Activated naive CD4-positive, alpha-beta T cell treated with anti-CD3 and anti-CD28 coated beads, Interleukin-2, amount 50 U/mL, for 72 hours (primary cell): ENCODE data around the gene WASF3. TPM values are rescaled to one million over a fixed set of nuclear protein-coding genes. Genes with fewer than 3 reads are reported as not detected.

Source experiments
- ATAC-seq, 2 donors: fragments of 150-1000 bp; cut with Tn5 transposase; 2 replicates each; pipeline ENCODE4 v1.10.0; 2021; ENCODE audit warnings: mild to moderate bottlenecking in 2 of 2, moderate library complexity in 2 of 2
- DNase-seq, 2 donors: peaks; one replicate each; pipeline ENCODE4 v3.0.0; 2021 to 2022; ENCODE audit warnings: low spot score in 2 of 2
- H3K27ac Mint-ChIP-seq, 2 donors: one replicate each; pipeline ENCODE4 v1.8.0; 2022; ENCODE audit warnings: mild to moderate bottlenecking in 2 of 2, mixed read lengths in 2 of 2
- H3K36me3 Mint-ChIP-seq, 2 donors: one replicate each; pipeline ENCODE4 v1.8.0; 2022; ENCODE audit warnings: mixed read lengths in 2 of 2
- H3K9me3 Mint-ChIP-seq, 2 donors: one replicate each; pipeline ENCODE4 v1.8.0; 2022; ENCODE audit warnings: mixed read lengths in 2 of 2
- total RNA-seq, 2 donors: library from RNA; stranded (reverse); gene quantifications; one replicate each; pipeline ENCODE4 v1.2.3, GENCODE V29; 2022

Gene WASF3, protein sequence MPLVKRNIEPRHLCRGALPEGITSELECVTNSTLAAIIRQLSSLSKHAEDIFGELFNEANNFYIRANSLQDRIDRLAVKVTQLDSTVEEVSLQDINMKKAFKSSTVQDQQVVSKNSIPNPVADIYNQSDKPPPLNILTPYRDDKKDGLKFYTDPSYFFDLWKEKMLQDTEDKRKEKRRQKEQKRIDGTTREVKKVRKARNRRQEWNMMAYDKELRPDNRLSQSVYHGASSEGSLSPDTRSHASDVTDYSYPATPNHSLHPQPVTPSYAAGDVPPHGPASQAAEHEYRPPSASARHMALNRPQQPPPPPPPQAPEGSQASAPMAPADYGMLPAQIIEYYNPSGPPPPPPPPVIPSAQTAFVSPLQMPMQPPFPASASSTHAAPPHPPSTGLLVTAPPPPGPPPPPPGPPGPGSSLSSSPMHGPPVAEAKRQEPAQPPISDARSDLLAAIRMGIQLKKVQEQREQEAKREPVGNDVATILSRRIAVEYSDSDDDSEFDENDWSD
- under 1 TPM; 0.11 to 0.41 TPM for total RNA-seq

DNA sequence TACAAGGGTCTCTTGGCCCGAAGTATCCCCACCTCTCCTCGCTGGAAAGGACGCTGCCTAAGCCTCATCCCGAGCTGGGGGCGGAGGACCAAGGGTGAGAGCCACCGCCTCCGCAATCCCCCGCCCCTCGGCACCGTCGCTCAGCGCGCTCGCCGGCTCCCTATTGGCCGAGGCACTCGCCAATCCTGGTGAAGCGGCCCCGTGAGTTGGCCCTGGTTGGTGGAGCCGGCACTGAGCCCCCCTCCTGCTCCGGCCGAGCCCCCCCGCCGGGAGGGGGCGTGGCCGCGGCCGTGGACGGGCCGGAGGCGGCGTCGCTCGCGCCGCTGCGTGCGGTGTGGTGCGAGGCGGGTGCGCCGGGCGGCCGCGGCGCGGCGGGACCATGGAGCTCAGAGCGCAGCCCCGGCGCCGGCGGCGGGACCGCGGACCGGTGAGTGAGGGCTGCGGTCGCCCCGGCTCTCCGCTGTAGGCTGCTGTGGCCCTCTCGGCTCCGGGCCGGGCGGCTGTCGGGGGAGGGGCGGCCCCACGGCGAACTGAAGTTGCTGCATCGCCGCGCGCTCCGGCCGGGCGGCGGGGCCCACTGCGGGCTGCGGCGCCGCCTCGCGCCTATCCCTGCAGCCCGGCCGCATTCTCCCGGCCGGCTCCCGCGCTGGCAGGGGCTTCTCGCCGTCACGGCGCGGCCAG lies at the start of gene WASF3:
Gene WASF3, plus strand, starts transcription at position 291 of the 681 bp plus-strand sequence. CDS start 84,588 bp downstream, outside the sequence.
- peaks cover 7 to 13% of the 10 kb centered on the region in 2 donors for H3K36me3 Mint-ChIP-seq

DNA sequence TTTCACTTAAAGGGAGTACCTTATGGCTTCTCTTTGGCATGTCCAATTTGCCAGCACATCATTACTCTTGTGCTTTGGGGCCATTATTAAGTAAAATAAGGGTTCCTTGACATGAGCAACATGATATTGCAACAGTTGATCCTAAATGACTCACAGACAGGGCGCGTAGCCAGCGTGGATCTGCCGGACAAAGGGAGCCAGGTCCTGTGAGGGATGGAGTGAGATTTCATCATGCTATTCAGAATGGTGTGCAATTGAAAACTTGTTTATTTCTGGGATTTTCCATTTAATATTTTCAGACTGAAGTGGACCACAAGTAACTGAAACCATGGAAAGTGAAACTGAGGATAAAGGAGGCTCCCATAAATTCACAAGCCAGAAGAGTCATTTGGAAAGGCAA lies 48.6 kb upstream of the WASF3 start:
- peaks cover 6 to 24% of the 10 kb centered on the region in 2 donors for H3K36me3 Mint-ChIP-seq
- no peak for ATAC-seq
- no peak overlapping the region for H3K27ac Mint-ChIP-seq

More for the DNA sequence above, at the start of gene WASF3:
- Mint-ChIP-seq H3K9me3 (no peaks in the 10 kb centered on the region), H3K27ac (no peak within 1 kb of the TSS)
- DNase-seq (peak in 1 of 2 donors; percentile 63), ATAC-seq (peak; percentile 70 to 96)

DNA sequence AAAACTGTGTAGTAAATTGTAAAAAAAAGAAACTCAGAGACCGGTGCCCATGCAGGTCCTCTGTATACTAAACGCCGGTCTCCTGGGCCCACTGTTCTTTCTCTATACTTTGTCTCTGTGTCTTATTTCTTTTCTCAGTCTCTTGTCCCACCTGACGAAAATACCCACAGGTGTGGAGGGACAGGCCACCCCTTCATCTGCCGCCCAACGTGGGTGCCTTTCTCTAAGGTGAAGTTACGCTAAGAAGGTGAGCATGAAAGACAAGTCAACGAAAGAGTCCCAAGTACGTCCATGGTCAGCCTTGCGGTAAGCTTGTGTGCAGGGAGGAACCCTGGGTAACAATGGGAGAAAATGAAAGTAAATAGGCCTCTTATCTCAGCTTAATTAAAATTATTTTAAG lies 48.0 kb upstream of the WASF3 start:
- Mint-ChIP-seq H3K36me3 (peaks cover 6 to 24% of the 10 kb centered on the region in 2 donors), H3K9me3 (peaks cover 4 to 12% of the 10 kb centered on the region in 2 donors), H3K27ac (no peak overlapping the region)
- DNase-seq (no peak), ATAC-seq (no peak)

More for the DNA sequence above, 48.6 kb upstream of the WASF3 start:
- DNase-seq, result no peak
- peaks cover 4 to 12% of the 10 kb centered on the region in 2 donors for H3K9me3 Mint-ChIP-seq

DNA sequence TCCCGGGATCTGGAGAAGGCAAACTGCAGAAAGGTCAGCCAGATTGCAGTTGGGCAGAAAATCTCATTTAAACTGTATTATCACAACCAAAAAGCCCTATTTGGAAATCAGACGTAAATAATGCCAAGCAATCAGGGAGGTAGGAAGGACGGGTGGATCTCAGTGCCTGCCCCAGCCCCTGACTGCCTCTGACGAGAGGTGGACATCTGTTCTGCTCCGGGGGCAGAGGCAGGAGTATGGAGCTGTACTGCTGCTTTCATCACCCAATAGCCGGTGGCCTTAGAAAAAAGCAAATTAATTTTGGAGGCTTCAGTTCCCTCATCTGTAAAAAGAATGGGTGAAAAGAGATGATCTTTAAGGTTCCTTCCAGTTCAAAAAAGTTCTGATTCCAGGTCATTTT lies 43.6 kb upstream of the WASF3 start:
- ATAC-seq, result no peak
- H3K9me3 Mint-ChIP-seq, result peaks cover 4 to 12% of the 10 kb centered on the region in 2 donors

DNA sequence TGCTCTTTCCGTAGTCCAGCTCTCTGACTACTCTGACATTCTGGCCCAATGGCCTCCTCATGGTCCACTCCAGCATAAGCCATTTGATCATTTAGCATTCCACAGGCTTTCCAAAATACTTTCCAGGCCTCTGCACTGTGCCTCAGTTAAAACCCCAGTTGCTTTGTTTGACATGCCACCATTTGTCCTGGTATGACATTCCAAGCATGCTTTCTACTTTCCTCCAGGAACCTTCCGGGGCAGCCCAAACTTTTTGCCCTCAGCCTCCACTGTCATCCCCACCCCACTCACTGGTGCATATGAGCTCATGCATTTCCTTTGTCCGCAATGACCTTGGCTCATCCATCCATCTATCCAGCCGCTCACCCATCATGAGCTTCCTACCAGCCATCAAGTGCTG lies 41.8 kb upstream of the WASF3 start:
- Mint-ChIP-seq H3K36me3 (peaks cover 0 to 5% of the 10 kb centered on the region in 2 donors), H3K27ac (no peak overlapping the region), H3K9me3 (peaks cover 3 to 4% of the 10 kb centered on the region in 2 donors)
- DNase-seq, result no peak
- ATAC-seq, result no peak

More for the DNA sequence above, 43.6 kb upstream of the WASF3 start:
- no peak for DNase-seq
- Mint-ChIP-seq H3K36me3 (peaks cover 6 to 15% of the 10 kb centered on the region in 2 donors), H3K27ac (no peak overlapping the region)

DNA sequence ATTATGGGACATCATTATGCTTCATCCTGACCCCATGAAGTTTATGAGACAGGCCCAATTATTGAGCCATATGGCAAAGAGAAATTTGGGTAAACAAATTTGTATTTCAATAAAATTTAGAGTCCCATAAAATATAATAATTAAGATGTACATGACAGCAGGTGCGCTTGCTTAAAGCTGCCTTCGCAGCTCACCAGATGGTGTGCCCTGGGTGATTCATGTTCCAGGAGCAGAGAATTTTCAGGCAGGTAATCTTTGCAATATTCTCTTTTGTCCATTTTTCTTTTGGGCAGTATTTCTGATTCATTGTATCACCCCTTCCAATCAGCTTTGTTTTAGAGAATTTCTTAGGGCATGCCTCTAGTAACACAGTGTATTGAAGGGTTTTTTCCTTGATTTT lies 39.5 kb upstream of the WASF3 start:
- no peaks in the 10 kb centered on the region for H3K9me3 Mint-ChIP-seq

DNA sequence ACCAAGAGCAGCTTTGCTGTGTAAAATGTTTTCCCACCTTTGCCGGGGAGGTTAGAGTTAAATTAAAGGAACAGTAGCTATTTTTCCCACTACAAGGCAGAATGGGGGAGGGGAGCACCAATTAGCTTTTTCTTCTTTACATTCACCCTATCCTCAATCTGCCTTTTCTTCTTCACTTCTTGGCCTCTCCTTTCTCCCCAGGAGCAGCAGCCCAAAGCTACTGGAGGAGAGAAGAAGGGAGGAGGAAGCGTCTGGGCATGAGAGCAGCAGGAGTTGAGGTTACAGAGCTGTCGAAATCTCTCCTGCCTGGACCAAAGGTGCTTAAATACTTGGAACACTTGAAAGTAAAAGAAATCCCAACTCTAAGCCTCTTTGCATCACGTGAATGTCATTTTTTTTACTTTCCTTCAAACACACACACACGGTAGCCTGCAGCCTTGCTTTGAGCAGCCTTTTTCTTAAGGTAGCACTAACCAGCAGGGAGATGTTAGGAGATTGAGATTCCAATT lies 39.0 kb upstream of the WASF3 start:
- Mint-ChIP-seq H3K9me3 (no peaks in the 10 kb centered on the region), H3K36me3 (no peaks in the 10 kb centered on the region), H3K27ac (no peak overlapping the region)
- no peak for ATAC-seq
- DNase-seq, result no peak

More for the DNA sequence above, 39.5 kb upstream of the WASF3 start:
- ATAC-seq (no peak), DNase-seq (no peak)
- Mint-ChIP-seq H3K27ac (no peak overlapping the region), H3K36me3 (no peaks in the 10 kb centered on the region)

DNA sequence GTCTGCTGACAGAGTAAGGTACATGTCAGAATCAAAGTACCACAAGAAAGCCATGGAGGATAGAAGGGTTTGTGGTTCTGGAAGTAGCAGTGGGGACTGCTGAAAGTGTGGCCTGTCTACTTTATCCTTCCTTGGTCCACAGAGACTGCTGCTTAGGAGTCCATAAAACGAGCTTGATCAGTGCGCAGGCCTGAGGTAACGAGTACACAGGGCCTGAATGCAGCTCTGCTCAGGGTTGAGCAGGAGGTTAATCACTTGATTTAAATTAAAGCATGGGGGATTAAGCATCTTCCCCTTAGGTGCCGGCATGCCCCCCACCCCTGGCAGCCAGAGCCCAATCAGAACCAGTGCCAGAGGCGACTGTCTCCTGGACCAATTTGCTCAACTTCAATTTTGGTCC lies 34.9 kb upstream of the WASF3 start:
- Mint-ChIP-seq H3K36me3 (no peaks in the 10 kb centered on the region), H3K27ac (no peak overlapping the region), H3K9me3 (no peaks in the 10 kb centered on the region)
- no peak for ATAC-seq
- DNase-seq, result no peak

DNA sequence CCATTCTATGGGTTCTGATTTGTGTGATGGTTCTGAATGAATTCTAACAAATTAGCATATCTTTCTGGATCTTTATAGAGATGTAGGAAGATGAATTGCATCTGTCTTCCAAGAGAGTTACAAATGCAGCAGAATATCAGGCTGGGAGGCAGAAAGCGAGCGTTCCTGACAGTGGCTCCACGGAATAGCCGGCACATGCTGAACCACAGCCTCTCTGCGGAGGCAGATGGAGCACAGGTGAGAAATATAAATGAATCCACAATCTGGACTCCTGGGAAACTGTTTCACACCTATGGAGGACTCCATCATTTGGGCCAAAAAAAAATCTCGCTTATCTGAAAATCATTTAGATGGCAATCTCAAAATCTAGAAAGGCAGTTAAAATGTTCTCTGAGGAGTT lies 34.5 kb upstream of the WASF3 start:
- no peak overlapping the region for H3K27ac Mint-ChIP-seq
- DNase-seq, result no peak
- H3K9me3 Mint-ChIP-seq, result no peaks in the 10 kb centered on the region
- no peaks in the 10 kb centered on the region for H3K36me3 Mint-ChIP-seq
- ATAC-seq, result no peak

DNA sequence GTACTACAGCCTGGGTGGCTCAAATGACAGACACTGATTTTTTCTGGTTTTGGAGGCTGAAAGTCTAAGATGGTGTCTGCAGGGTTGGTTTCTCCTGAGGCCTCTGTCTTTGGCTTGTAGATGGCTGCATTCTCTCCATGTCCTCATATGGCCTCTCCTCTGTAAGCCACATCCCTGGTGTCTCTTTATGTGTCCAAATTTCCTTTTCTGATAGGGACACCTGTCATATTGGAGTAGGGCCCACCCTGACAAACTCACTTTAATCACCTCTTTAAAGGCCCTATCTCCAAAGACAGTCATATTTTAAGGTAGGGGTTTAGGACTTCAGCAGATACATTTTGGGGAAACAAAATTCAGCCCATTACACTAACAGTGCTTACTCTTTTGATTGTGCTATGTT lies 32.0 kb upstream of the WASF3 start:
- H3K27ac Mint-ChIP-seq, result no peak overlapping the region
- no peak for DNase-seq
- ATAC-seq, result no peak
- peaks cover 0 to 4% of the 10 kb centered on the region in 2 donors for H3K9me3 Mint-ChIP-seq
- peaks cover 0 to 4% of the 10 kb centered on the region in 2 donors for H3K36me3 Mint-ChIP-seq

DNA sequence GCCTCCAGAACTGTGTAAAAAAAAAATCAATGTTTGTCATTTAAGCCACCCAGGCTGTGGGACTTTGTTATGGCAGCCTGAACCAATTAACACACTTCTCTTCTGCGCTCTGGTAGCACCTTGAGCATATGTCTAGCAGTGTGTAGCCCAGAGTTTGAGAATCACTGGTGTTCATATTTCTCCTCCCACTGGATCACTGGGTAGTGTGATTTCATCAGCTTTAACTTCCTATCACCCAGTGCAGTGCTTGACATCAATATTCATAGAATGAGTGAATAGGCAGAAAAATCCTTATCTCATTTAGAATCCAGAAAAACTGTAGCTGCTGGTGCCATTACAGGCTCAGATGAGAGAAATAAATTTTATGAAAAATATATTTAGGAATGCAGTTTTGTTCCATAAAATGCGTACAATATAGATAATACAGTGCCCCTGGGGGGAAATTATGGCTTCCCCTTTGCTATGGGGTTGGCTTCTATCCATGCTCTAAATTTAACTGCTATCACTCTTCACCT lies 30.7 kb upstream of the WASF3 start:
- H3K27ac Mint-ChIP-seq, result no peak overlapping the region
- DNase-seq (no peak), ATAC-seq (no peak)
- H3K9me3 Mint-ChIP-seq, result peaks cover 0 to 4% of the 10 kb centered on the region in 2 donors
- peaks cover 0 to 4% of the 10 kb centered on the region in 2 donors for H3K36me3 Mint-ChIP-seq

DNA sequence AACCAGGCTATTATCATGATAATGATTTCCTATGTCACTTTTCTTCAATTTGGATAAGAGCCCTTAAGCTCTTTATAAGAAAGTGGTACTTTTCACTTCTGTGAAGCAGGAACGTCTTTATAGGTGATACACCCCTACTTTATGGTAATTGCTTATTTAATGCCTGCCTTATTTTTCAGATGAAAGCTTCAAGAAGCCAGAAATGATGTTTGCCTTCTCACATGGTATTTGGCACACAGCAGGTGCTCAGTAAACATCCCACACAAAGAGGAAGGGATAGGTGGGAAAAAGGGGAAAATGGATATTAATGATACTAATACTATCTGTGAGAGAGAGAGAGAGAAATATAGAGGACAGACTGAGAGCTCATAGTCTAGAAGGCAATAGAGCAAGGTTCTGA lies 29.0 kb upstream of the WASF3 start:
- Mint-ChIP-seq H3K9me3 (peaks cover 0 to 4% of the 10 kb centered on the region in 2 donors), H3K27ac (no peak overlapping the region), H3K36me3 (peaks cover 0 to 4% of the 10 kb centered on the region in 2 donors)
- DNase-seq (no peak), ATAC-seq (no peak)

DNA sequence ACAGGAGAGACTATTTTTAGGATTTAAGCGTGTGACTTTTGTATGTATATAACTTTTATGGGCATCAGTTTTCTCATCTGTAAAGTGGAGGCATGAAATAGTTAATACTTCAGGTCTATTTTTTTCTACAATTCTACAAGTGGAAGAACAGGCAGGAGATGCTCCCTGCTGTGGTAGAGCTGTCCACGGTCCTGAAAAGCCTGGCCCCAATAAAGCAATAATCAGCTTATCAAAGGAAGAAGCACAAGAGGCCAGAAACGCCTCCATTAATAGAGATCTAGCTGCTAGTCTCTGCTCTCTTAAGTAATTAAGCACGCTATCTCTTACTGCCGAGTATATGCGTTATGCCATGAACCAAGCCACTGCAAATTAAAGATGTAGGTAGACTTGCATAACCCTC lies 28.0 kb upstream of the WASF3 start:
- Mint-ChIP-seq H3K36me3 (peaks cover 0 to 4% of the 10 kb centered on the region in 2 donors), H3K9me3 (peaks cover 0 to 4% of the 10 kb centered on the region in 2 donors), H3K27ac (no peak overlapping the region)
- peak in 1 of 2 donors; percentile 15 for DNase-seq
- ATAC-seq, result no peak

DNA sequence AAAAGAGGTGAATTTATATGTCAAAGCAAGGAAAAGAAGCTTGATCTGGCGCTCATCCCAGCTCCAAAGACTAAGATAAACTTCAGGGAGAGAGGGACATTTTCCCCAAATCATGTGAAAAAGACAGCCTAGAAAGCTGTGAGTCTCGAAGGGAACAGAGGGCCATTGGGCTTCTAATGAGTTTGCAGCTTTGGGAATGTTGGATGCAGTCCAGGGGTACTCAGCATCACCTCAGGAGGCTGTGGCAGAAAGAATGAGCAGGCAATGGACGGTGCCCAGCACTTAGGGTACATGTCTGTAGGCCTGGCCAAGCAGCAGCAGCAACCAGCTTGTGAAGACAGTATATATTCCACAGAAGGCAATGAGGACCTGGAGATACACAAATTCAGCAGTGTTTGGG lies 25.7 kb upstream of the WASF3 start:
- H3K27ac Mint-ChIP-seq, result no peak overlapping the region
- ATAC-seq, result no peak
- peaks cover 0 to 4% of the 10 kb centered on the region in 2 donors for H3K36me3 Mint-ChIP-seq
- no peak for DNase-seq
- peaks cover 0 to 4% of the 10 kb centered on the region in 2 donors for H3K9me3 Mint-ChIP-seq

DNA sequence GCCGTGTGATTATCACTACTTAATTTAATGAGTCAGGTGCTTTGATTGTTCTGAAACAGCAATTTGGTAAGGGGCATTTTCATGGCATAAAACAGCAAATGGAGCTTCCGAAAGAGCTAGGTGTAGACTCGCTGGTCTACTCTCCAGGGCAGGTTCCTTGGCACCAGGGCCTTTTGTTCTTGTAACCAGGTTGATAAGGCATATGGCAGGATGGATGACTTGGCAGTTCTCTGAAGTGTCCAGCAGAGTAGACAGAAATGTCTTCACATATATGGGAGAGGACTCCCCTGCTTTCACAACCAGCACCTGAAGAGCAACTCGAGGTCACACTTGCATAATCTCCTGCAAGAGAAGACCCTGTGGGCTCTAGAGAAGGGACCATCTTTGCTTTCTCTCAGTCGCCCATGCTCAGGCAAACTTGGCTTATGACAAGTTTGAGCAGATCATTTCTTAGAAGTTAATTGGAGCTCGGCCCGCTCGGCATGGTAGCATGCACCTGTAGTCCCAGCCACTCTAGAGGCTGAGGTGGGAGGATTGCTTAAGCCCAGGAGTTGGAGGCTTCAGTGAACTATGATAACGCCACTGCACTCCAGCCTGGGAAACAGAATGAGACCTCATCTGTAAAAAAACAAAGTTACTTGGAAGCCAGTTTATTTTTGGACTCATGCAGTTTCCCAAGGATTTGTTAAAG lies 23.3 kb upstream of the WASF3 start:
- ATAC-seq, result no peak
- Mint-ChIP-seq H3K36me3 (no peaks in the 10 kb centered on the region), H3K27ac (no peak overlapping the region), H3K9me3 (peaks cover 0 to 8% of the 10 kb centered on the region in 2 donors)
- no peak for DNase-seq
